Neutrophil (primary cell): ENCODE results near the gene VEZT.

Experiments
- H3K27ac ChIP-seq: fragments of 200-600 bp; sonication (generic); 2 replicates; pipeline ENCODE4 v1.5.1; 2016; ENCODE audit warnings: mild to moderate bottlenecking, moderate library complexity
- H3K27me3 ChIP-seq: fragments of 200-600 bp; sonication (generic); 2 replicates; pipeline ENCODE4 v1.6.0; 2016; ENCODE audit warnings: mild to moderate bottlenecking
- H3K36me3 ChIP-seq: fragments of 200-600 bp; sonication (generic); 2 replicates; pipeline ENCODE4 v1.5.1; 2017
- H3K4me1 ChIP-seq, 2 experiments: fragments of 200-600 bp in 1 of 2; sonication (generic) in 1 of 2; 1 replicate in 1 of 2; 2 replicates in 1 of 2; pipeline versions ENCODE4 v1.5.1 to v1.6.1; 2013 to 2016; ENCODE audit warnings: low read depth in 1 of 2, low read length in 1 of 2, mild to moderate bottlenecking in 1 of 2, moderate library complexity in 1 of 2; ENCODE audit not compliant: control insufficient read depth in 1 of 2, insufficient read depth in 1 of 2
- H3K4me3 ChIP-seq, 2 experiments: fragments of 200-600 bp in 1 of 2; sonication (generic) in 1 of 2; 1 replicate in 1 of 2; 2 replicates in 1 of 2; pipeline ENCODE4 v1.5.1; 2013 to 2016; ENCODE audit warnings: low read depth in 1 of 2, low read length in 1 of 2, mild to moderate bottlenecking in 1 of 2, moderate library complexity in 1 of 2
- H3K9me3 ChIP-seq: fragments of 200-600 bp; sonication (generic); 2 replicates; pipeline ENCODE4 v1.5.1; 2016
- TF ChIP-seq, protein P1 (sequence below): fragments of 200-600 bp; sonication (generic); IDR thresholded peaks from 2 replicates; pipeline ENCODE4 v1.5.1; 2016; ENCODE audit warnings: antibody characterized with exemption

VEZT gene

GRCh38 chr12:95185854-95186253 is 31.8 kb upstream of the VEZT start:
- Histone ChIP-seq H3K27me3 (no peaks in the 10 kb centered on the region), H3K27ac (no peak overlapping the region), H3K4me3 (no peak overlapping the region), H3K9me3 (no peaks in the 10 kb centered on the region), H3K36me3 (no peaks in the 10 kb centered on the region), H3K4me1 (no peaks in the 10 kb centered on the region)
- TF ChIP-seq, protein P1, sequence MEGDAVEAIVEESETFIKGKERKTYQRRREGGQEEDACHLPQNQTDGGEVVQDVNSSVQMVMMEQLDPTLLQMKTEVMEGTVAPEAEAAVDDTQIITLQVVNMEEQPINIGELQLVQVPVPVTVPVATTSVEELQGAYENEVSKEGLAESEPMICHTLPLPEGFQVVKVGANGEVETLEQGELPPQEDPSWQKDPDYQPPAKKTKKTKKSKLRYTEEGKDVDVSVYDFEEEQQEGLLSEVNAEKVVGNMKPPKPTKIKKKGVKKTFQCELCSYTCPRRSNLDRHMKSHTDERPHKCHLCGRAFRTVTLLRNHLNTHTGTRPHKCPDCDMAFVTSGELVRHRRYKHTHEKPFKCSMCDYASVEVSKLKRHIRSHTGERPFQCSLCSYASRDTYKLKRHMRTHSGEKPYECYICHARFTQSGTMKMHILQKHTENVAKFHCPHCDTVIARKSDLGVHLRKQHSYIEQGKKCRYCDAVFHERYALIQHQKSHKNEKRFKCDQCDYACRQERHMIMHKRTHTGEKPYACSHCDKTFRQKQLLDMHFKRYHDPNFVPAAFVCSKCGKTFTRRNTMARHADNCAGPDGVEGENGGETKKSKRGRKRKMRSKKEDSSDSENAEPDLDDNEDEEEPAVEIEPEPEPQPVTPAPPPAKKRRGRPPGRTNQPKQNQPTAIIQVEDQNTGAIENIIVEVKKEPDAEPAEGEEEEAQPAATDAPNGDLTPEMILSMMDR, result no peak

DNA sequence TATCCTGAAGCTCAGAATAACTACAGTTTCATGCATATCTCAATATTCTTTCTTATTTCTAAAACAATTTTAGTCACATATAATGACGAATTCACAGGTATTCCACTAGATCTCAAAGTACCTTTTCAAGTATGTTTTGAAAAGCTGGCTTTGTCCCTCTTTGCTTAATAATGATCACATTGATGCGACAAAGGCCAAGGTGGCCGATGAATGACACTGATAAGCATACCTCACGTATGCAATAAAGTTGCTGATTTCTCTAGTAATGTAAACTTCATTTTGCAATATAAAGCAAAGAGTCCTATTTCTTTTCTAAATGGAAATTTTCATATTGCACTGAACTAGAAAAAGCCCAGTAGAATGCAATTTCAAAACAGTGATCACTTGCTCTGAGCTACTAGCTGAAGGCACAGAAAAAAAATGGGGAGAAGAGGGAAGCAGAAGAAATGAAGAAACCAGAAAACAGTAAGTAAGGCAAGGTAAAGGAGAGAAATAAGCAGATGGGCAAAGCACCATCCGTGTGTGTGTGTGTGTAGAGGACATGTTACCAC is 29.7 kb upstream of the VEZT start:
- Histone ChIP-seq H3K4me1 (no peaks in the 10 kb centered on the region), H3K36me3 (no peaks in the 10 kb centered on the region), H3K9me3 (no peaks in the 10 kb centered on the region), H3K27ac (no peak overlapping the region), H3K4me3 (no peak overlapping the region), H3K27me3 (no peaks in the 10 kb centered on the region)
- TF ChIP-seq, protein P1, result no peak

DNA sequence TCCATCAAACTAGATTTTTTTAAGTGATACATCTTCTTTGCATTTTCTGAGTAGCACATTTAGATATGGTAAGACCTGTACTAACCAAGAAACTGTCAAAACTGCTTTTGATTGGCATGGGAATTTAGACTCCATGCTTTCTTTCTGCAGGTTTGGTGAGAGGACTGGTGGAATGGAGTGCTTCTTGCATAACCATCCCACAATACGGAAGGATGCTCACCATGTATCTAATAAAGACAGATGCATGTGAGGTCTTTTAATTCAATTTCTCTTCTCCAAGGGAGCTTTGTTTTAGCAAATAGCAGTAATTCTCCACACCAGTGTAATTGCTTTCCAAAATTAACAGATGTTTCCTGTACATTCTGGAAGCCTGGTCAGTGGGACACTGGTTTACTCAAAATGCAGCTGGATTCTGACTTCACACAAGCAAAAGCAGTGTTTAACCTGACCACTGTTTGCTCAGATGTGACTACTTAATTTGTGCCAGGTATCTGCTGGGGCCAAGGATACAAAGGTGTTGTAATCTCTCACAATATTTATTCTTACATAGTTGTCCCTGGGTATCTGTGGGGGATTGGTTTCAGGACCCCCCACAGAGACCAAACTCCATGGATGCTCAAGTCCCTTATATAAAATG is 26.4 kb upstream of the VEZT start:
- H3K36me3 ChIP-seq, result no peaks in the 10 kb centered on the region
- no peak overlapping the region for H3K4me3 ChIP-seq
- TF ChIP-seq, protein P1, result no peak
- no peaks in the 10 kb centered on the region for H3K27me3 ChIP-seq
- H3K4me1 ChIP-seq, result no peaks in the 10 kb centered on the region
- no peak overlapping the region for H3K27ac ChIP-seq
- no peaks in the 10 kb centered on the region for H3K9me3 ChIP-seq

DNA sequence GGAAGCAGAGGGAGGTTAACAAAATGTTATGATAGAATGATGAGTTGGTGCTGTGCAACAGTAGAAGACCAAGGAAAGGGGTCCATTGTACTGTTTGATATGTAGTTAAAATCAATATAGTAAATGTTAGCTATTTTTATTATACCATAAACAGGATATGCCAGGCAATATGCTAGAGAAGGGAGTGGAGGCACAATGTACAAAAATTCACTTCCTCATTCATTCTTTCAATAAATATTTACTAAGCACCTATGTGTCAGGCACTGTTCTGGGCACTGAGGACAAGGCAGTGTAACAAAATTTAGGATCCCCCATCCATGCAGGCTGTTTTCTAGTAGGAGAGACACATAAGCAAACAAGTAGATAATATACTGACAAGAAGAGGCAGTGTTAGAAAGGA is 25.3 kb upstream of the VEZT start:
- no peaks in the 10 kb centered on the region for H3K27me3 ChIP-seq
- H3K9me3 ChIP-seq, result no peaks in the 10 kb centered on the region
- no peak overlapping the region for H3K27ac ChIP-seq
- no peak overlapping the region for H3K4me3 ChIP-seq
- TF ChIP-seq, protein P1, result no peak
- H3K4me1 ChIP-seq, result no peaks in the 10 kb centered on the region
- no peaks in the 10 kb centered on the region for H3K36me3 ChIP-seq

- H3K27ac ChIP-seq, result no peak overlapping the region
- H3K27me3 ChIP-seq, result no peaks in the 10 kb centered on the region
- H3K9me3 ChIP-seq, result no peaks in the 10 kb centered on the region
- no peaks in the 10 kb centered on the region for H3K36me3 ChIP-seq
- no peaks in the 10 kb centered on the region for H3K4me1 ChIP-seq
- H3K4me3 ChIP-seq, result no peak overlapping the region
- TF ChIP-seq, protein P1, result no peak
Measured at GRCh38 chr12:95193139-95193538, 24.5 kb upstream of the VEZT start.
